SK-N-MC (cell line): Measurements from ENCODE around the gene DENND2D.

Experiments
- DNase-seq: peaks from one replicate; pipeline ENCODE4 v3.0.0-alpha.2; 2011; ENCODE audit warnings: low read depth, low spot score
- H3K27ac ChIP-seq: fragments of 200-600 bp; sonication (generic); 2 replicates; pipeline ENCODE4 v1.5.1; 2016; ENCODE audit warnings: mixed run types
- H3K36me3 ChIP-seq: fragments of 200-600 bp; sonication (generic); 2 replicates; pipeline ENCODE4 v1.6.1; 2017; ENCODE audit warnings: antibody characterized with exemption, low read length, mixed read lengths; ENCODE audit not compliant: insufficient read depth
- H3K4me3 ChIP-seq: fragments of 200-600 bp; sonication (generic); 2 replicates; pipeline ENCODE4 v1.5.1; 2016
- H3K9ac ChIP-seq: fragments of 200-600 bp; sonication (generic); 2 replicates; pipeline ENCODE4 v1.8.0; 2017; ENCODE audit warnings: mixed run types, mixed read lengths; ENCODE audit not compliant: insufficient read length
- H3K9me3 ChIP-seq: fragments of 200-600 bp; sonication (generic); 2 replicates; pipeline ENCODE4 v1.6.1; 2017; ENCODE audit warnings: low read depth, mild to moderate bottlenecking, antibody characterized with exemption, low read length, moderate library complexity, mixed read lengths
- EZH2 ChIP-seq: fragments of 200-600 bp; sonication (generic); IDR thresholded peaks from one replicate; pipeline ENCODE4 v1.6.1; 2017; ENCODE audit warnings: antibody characterized with exemption
- FOXP2 ChIP-seq: optimal IDR thresholded peaks from 2 replicates; pipeline ENCODE3; 2011; ENCODE audit warnings: mild to moderate bottlenecking, moderate library complexity; ENCODE audit not compliant: insufficient read depth; ENCODE audit errors: extremely low read length, control extremely low read depth
- POLR2AphosphoS5 ChIP-seq: IDR thresholded peaks from 2 replicates; pipeline ENCODE4 v1.6.1; 2012; ENCODE audit warnings: mild to moderate bottlenecking, low read depth, low read length, borderline replicate concordance

The DENND2D gene

DNA sequence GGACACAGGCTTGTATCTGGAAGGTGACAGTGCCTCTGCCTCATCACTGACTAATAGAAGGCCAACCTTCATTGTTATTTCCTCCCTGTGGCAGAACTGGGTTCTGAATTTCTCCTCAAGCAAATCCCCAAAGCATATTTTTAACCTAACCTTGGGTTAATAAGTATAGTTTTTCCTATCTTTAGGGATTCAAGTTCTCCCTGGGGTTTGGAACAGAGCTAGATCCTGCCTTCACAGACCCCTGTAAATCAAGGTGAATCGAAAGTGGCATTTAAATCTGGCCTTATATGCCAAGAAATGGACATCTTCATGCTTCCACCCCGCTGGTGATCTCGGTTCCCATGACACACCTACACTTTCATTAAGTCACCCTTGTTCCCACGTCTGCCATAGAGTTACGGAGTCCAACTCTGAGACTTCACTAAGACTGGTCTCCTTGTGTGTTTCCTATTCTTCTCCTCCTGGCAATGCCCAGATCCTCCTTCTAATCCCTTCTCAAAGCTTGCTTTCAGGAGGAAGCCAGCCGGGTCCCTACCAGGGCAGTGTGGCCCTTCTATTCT, 22.8 kb upstream of the DENND2D start:
- H3K4me3 ChIP-seq: no peak overlapping the region
- no peak for TF ChIP-seq POLR2AphosphoS5
- no peak for TF ChIP-seq EZH2
- TF ChIP-seq FOXP2: no peak
- H3K9ac ChIP-seq: no peak overlapping the region
- no peaks in the 10 kb centered on the region for H3K36me3 ChIP-seq
- H3K27ac ChIP-seq: no peak overlapping the region
- H3K9me3 ChIP-seq: no peaks in the 10 kb centered on the region
- DNase-seq: no peak

DNA sequence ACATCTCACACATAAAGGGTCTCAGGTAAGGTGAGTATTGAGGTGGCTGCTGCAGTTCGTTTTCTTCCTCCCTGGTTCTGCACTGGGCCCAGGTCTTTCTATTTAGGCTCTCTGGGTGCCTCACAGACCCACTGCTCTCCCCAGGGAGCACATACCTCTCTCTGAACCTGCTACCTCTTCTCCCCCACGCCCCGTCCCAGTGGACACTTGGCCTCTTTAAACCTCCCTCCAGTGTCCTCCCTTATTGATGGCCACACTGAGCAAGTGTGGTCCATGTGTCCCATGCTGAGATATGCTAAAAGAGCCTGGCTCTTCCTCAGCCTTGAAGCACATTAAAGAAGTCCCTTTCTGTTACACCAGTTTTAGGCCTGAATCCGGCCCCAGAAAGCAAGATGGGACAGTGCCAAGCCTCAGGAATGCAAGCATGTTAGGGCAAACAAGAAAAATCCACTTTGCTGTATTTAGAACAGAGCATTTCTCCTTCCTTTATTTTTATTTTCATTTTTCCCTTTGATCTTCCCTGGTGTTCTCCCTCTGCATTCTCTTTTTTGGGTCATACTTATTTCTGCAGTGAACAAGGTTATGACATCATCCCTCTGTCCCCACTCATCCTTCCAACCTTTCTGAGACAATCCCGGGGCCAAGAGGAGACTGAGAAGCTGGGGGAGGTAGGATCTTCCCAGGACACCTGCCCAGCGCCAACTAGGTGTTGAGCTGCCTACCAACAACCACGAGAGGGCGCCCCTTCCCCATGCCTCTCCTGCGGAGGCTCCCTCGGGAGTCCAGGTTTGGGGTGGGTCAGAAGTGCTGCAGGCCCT, 22.1 kb upstream of the DENND2D start:
- no peaks in the 10 kb centered on the region for H3K36me3 ChIP-seq
- H3K9me3 ChIP-seq: no peaks in the 10 kb centered on the region
- H3K4me3 ChIP-seq: no peak overlapping the region
- DNase-seq: no peak
- no peak overlapping the region for H3K27ac ChIP-seq
- TF ChIP-seq POLR2AphosphoS5 (no peak), FOXP2 (no peak), EZH2 (no peak)
- no peak overlapping the region for H3K9ac ChIP-seq

DNA sequence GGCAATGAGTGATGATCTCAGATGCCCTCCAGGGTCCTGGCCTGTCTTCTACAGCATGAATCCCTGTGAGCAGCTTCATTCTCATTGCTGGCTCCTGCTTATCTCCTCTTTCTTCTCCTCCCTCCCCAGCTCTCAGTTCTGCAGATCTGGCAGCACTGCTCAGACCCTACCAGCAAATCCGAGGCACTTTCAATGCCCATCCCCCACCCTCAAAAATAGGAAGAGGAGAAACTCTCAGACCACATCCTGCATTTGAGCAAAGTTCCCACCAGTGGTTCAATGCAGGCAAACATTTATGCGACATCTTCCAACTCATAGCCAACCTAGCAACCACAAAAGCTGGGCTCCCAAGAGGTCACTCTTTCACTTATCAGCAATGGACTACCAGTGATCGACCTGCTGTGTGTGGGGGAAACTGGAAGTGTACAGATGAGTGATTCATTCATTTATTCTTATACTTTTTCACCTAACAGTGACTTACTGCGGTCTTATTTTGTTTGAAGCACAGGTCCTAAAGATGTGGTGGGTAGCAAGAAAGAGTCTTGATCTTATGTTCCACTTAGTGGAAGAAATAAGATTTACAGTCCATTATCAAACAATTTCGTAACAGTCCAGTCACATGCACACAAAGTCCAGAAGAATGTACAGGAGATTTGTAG, 21.3 kb upstream of the DENND2D start:
- Histone ChIP-seq H3K4me3 (no peak overlapping the region), H3K27ac (no peak overlapping the region), H3K9me3 (no peaks in the 10 kb centered on the region), H3K9ac (no peak overlapping the region), H3K36me3 (no peaks in the 10 kb centered on the region)
- no peak for DNase-seq
- no peak for TF ChIP-seq EZH2
- TF ChIP-seq FOXP2: no peak
- no peak for TF ChIP-seq POLR2AphosphoS5

DNA sequence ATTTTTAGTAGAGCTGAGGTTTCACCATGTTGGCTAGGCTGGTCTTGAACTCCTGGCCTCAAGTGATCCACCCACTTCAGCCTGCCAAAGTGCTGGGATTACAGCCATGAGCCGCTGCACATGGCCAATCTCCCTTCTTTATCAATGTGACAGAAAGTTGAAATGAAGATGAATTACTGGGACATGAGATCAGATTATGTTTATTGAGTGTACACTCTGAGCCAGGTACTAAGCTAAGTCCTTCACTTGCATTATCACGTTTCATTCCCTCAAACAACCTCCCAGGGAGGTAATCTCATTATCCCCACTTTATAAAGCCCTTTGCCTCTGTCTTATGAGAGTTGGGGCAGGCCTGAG, 20.8 kb upstream of the DENND2D start:
- no peak overlapping the region for H3K4me3 ChIP-seq
- TF ChIP-seq POLR2AphosphoS5: no peak
- no peak for TF ChIP-seq FOXP2
- no peak for TF ChIP-seq EZH2
- no peaks in the 10 kb centered on the region for H3K9me3 ChIP-seq
- H3K36me3 ChIP-seq: no peaks in the 10 kb centered on the region
- H3K27ac ChIP-seq: no peak overlapping the region
- DNase-seq: no peak
- no peak overlapping the region for H3K9ac ChIP-seq

DNA sequence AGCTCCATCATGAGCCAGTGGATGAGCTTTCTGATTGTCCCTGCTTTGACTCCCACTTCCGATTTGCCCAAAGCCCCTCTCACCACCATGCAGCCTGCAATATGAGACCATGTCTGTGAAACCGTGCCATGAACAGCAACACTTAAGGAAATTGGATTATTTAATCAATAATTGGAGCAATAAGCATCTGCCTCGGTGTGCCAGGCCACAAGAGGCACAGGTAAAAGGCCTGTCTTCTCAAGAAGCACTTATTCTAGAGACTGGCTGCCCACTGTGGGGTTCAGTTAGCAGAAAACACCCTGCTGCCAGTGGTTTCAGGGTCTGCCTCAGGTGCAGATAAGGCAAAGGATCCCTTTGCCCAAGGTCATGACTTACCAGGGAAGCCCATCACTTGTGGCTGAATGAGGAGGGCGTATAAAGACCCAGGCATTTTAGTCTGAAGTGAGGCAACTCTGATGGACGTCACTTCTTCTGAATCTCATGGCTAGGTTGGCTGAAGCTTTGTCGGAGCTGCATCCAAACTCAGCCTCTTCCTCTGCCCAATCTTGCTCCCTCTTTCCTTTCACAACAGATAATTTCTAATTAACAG, 19.9 kb upstream of the DENND2D start:
- H3K27ac ChIP-seq: no peak overlapping the region
- no peak overlapping the region for H3K9ac ChIP-seq

DNA sequence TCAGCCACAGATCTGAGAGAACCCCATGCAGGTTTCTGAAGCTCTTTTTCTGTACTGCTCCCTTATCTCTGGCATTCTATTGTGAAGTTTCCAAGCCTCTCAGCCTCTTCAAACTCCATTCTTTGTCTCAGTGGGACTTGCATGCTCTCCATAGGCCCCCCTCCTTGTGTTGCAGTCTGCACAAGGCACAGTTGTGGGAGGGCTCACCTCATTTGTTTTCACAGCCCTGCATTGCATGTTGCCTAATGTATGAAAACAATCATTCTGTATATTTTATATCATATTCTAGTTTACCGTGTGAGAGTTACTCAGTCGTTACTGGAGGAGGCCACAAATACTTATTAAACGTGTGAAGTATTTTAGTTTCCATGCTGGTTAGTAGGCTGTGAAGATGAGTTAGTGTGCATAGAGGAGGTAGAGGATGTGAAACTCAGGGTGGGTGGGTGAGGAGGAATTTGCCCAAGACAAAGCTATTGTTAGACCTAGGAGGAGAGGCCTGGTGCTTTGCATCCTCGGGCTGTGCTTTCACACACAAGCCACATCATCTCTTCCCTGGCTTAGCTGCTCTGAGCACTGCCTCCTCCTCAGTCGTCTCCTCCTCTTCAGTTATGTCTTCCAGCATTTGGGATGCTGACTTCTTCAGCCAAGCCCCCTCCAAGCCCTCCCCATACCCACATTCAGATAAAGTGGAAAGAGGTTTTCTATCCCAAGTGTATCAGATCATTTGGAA, 19.3 kb upstream of the DENND2D start:
- no peak overlapping the region for H3K4me3 ChIP-seq
- no peak overlapping the region for H3K9ac ChIP-seq
- H3K27ac ChIP-seq: no peak overlapping the region
- H3K9me3 ChIP-seq: no peaks in the 10 kb centered on the region
- TF ChIP-seq POLR2AphosphoS5 (no peak), EZH2 (no peak), FOXP2 (no peak)
- DNase-seq: no peak
- H3K36me3 ChIP-seq: no peaks in the 10 kb centered on the region

More for the DNA sequence above, 19.9 kb upstream of the DENND2D start:
- DNase-seq: no peak
- no peak for TF ChIP-seq FOXP2
- no peak for TF ChIP-seq POLR2AphosphoS5
- TF ChIP-seq EZH2: no peak
- Histone ChIP-seq H3K4me3 (no peak overlapping the region), H3K9me3 (no peaks in the 10 kb centered on the region), H3K36me3 (no peaks in the 10 kb centered on the region)

DNA sequence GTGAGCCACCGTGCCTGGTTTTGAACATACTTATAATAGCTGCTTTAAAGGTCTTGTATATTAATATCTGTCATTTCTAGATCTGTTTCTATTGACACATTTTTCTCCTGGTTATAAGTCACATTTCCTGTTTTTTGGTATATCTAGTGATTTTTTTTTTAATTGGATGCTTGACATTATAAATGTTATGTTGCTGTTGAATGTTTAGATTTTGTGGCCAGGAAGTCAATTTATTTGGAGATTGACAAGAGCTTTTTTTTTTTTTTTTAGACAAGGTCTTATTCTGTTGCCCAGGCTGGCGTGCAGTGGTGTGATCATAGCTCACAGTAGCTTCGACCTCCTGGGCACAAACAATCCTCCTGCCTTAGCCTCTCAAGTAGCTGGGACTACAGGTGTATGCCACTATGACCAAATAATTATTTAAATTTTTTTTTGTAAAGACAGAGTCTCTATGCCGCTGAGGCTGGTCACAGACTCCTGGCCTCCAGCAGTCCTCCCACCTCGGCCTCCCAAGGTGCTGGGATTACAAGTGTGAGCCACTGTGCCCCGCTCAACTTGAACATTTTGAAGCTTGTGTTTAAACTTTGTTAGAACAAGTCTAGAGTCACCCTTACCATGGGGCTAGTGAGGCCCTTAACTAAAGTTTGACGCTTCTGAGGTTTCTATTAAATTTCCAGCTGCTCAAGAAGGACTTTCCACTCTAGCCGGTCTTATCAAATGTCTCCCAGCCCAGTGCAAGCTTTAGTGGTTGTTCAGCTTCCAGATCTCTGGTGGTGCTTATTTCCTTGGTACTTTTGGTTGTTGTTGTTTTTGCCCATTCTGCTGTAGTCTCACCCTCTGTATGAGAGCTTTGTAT, 18.5 kb upstream of the DENND2D start:
- no peak for DNase-seq
- Histone ChIP-seq H3K9ac (no peak overlapping the region), H3K36me3 (no peaks in the 10 kb centered on the region), H3K4me3 (no peak overlapping the region), H3K27ac (no peak overlapping the region), H3K9me3 (no peaks in the 10 kb centered on the region)
- TF ChIP-seq POLR2AphosphoS5 (no peak), EZH2 (no peak), FOXP2 (no peak)
